CD14-positive monocyte (primary cell): ENCODE data around the gene FLNA. TPM values are rescaled to one million over a fixed set of nuclear protein-coding genes. Genes with fewer than 3 reads are reported as not detected.
A peak's percentile ranks its signal among the peaks of the same experiment; 100 is the strongest.

Source experiments
- DNase-seq, 3 donors: peaks; one replicate each; pipeline ENCODE4 v3.0.0-alpha.2; 2011 to 2022
- H2AFZ ChIP-seq: 2 replicates; pipeline ENCODE4 v1.6.0; 2012; ENCODE audit warnings: mild to moderate bottlenecking, low read depth, low read length, inconsistent platforms; ENCODE audit not compliant: insufficient read depth, poor library complexity, severe bottlenecking
- H3K27ac ChIP-seq, 2 donors: 1 replicate in 1 of 2; 2 replicates in 1 of 2; pipeline ENCODE4 v1.5.1; 2012 to 2013; ENCODE audit warnings: low read length in 2 of 2, control low read depth in 1 of 2, inconsistent platforms in 1 of 2, low read depth in 1 of 2, mild to moderate bottlenecking in 1 of 2
- H3K27me3 ChIP-seq, 2 donors: one replicate each; pipeline versions ENCODE4 v1.6.0 to v1.6.1; 2011 to 2013; ENCODE audit warnings: low read length in 2 of 2; ENCODE audit not compliant: control insufficient read depth in 2 of 2, insufficient read depth in 2 of 2
- H3K36me3 ChIP-seq, 2 donors: replicated peaks in 1 of 2; 1 replicate in 1 of 2; 2 replicates in 1 of 2; pipeline versions ENCODE4 v1.5.1 to v1.6.1; 2012 to 2013; ENCODE audit warnings: low read length in 2 of 2, control low read depth in 1 of 2, inconsistent platforms in 1 of 2, mild to moderate bottlenecking in 1 of 2; ENCODE audit not compliant: insufficient read depth in 2 of 2, control insufficient read depth in 1 of 2
- H3K4me1 ChIP-seq, 2 donors: 1 replicate in 1 of 2; 2 replicates in 1 of 2; pipeline versions ENCODE4 v1.5.1 to v1.6.1; 2012 to 2013; ENCODE audit warnings: low read length in 2 of 2, control low read depth in 1 of 2, inconsistent platforms in 1 of 2, mild to moderate bottlenecking in 1 of 2, moderate library complexity in 1 of 2; ENCODE audit not compliant: insufficient read depth in 2 of 2, control insufficient read depth in 1 of 2
- H3K4me2 ChIP-seq: replicated peaks from 2 replicates; pipeline ENCODE3; 2012; ENCODE audit warnings: low read length, moderate library complexity, mild to moderate bottlenecking; ENCODE audit not compliant: poor library complexity, severe bottlenecking; ENCODE audit errors: extremely low read depth
- H3K4me3 ChIP-seq, 3 experiments: fragments of 200-600 bp in 1 of 3; sonication (generic) in 1 of 3; replicated peaks in 1 of 3; 1 replicate in 2 of 3; 2 replicates in 1 of 3; pipeline ENCODE4 v1.5.1; 2011 to 2013; ENCODE audit warnings: low read length in 3 of 3, mild to moderate bottlenecking in 3 of 3, control low read depth in 2 of 3, low read depth in 2 of 3, inconsistent platforms in 1 of 3, moderate library complexity in 1 of 3
- H3K79me2 ChIP-seq: 2 replicates; pipeline ENCODE4 v1.6.0; 2012; ENCODE audit warnings: mild to moderate bottlenecking, control low read depth, inconsistent platforms, low read length, moderate library complexity; ENCODE audit not compliant: insufficient read depth
- H3K9ac ChIP-seq: 2 replicates; pipeline ENCODE4 v1.6.0; 2017; ENCODE audit warnings: low read length, mild to moderate bottlenecking; ENCODE audit not compliant: insufficient read depth, poor library complexity, severe bottlenecking
- H3K9me3 ChIP-seq, 2 donors: replicated peaks in 1 of 2; 1 replicate in 1 of 2; 2 replicates in 1 of 2; pipeline versions ENCODE4 v1.5.1 to v1.6.1; 2012 to 2013; ENCODE audit warnings: low read length in 2 of 2, control low read depth in 1 of 2; ENCODE audit not compliant: control insufficient read depth in 1 of 2, insufficient read depth in 1 of 2
- H4K20me1 ChIP-seq: 2 replicates; pipeline ENCODE4 v1.6.0; 2012; ENCODE audit warnings: mild to moderate bottlenecking, low read length, control low read depth, moderate library complexity; ENCODE audit not compliant: insufficient read depth
- H3K27ac Mint-ChIP-seq, 7 donors: one replicate each; pipeline ENCODE4 v1.8.0; 2020; ENCODE audit warnings: mild to moderate bottlenecking in 7 of 7, mixed read lengths in 7 of 7, moderate library complexity in 6 of 7, inconsistent platforms in 2 of 7
- H3K27me3 Mint-ChIP-seq, 3 donors: one replicate each; pipeline ENCODE4 v1.8.0; 2021 to 2022; ENCODE audit warnings: low read depth in 3 of 3, mild to moderate bottlenecking in 3 of 3, mixed read lengths in 3 of 3, moderate library complexity in 3 of 3, inconsistent platforms in 1 of 3
- H3K36me3 Mint-ChIP-seq, 2 donors: one replicate each; pipeline ENCODE4 v1.8.0; 2020; ENCODE audit warnings: mixed read lengths in 2 of 2, inconsistent platforms in 1 of 2, mild to moderate bottlenecking in 1 of 2
- H3K4me1 Mint-ChIP-seq: one replicate; pipeline ENCODE4 v1.8.0; 2020; ENCODE audit warnings: mild to moderate bottlenecking, mixed read lengths
- H3K4me3 Mint-ChIP-seq, 2 donors: one replicate each; pipeline ENCODE4 v1.8.0; 2020; ENCODE audit warnings: mild to moderate bottlenecking in 2 of 2, mixed read lengths in 2 of 2, moderate library complexity in 1 of 2
- H3K9me3 Mint-ChIP-seq, 7 donors: one replicate each; pipeline ENCODE4 v1.8.0; 2020 to 2022; ENCODE audit warnings: mixed read lengths in 7 of 7, mild to moderate bottlenecking in 6 of 7, moderate library complexity in 6 of 7, inconsistent platforms in 2 of 7
- WGBS: methylation state at CpG from one replicate; pipeline ENCODE4 v1.1.5; 2013; ENCODE audit warnings: missing lambda C conversion rate; ENCODE audit not compliant: insufficient coverage; 5-methylcytosine and 5-hydroxymethylcytosine counted together
- intact Hi-C, 2 donors: fragments of 100-400 bp; cut with micrococcal nuclease; formaldehyde crosslinking; loops; one replicate each; pipeline versions ENCODE4 v1.15.0 to v1.15.1; 2023
- polyA plus RNA-seq, 3 donors: library from polyadenylated mRNA; depleted of rRNA in 1 of 3; unstranded in 2 of 3; stranded (reverse) in 1 of 3; fragments of 300-500 nt in 2 of 3; fragments of >200 nt in 1 of 3; fragmentation: Illumina TruSeq in 2 of 3; gene quantifications; 1 replicate in 2 of 3; 2 replicates in 1 of 3; pipeline ENCODE4 v1.2.3, GENCODE V29; 2012 to 2021
- TF ChIP-seq, protein P1 (sequence below): fragments of 200-600 bp; IDR thresholded peaks from one replicate; pipeline ENCODE4 v1.8.0; 2022; ENCODE audit warnings: antibody characterized with exemption, mild to moderate bottlenecking

The FLNA gene
- polyA plus RNA-seq, 3 donors: 111 to 874 (median 219) TPM

DNA sequence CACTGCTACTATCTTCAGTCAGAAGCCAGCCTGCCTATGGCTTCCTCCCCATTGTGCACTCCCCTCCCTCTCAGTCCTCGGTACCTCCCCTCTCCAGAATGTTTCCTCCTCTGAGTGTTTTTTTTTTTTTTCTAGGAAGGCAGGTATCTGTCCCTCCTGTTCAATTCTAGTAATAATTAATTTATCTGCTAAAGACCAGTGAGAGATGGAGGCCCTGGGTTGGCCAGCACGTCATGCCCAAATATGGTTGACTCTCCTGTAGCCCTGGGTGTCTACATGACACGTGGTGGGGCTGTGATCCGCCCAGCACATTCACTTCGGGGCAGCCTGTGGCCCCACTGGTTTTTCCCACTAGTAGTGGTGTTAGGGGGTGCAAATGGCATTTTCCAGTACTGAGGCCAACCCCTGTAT is 1.8 kb downstream of the FLNA start:
- H3K27ac Mint-ChIP-seq: peak overlapping the region; percentile 37 to 88 (median 57)
- TF ChIP-seq, protein P1, sequence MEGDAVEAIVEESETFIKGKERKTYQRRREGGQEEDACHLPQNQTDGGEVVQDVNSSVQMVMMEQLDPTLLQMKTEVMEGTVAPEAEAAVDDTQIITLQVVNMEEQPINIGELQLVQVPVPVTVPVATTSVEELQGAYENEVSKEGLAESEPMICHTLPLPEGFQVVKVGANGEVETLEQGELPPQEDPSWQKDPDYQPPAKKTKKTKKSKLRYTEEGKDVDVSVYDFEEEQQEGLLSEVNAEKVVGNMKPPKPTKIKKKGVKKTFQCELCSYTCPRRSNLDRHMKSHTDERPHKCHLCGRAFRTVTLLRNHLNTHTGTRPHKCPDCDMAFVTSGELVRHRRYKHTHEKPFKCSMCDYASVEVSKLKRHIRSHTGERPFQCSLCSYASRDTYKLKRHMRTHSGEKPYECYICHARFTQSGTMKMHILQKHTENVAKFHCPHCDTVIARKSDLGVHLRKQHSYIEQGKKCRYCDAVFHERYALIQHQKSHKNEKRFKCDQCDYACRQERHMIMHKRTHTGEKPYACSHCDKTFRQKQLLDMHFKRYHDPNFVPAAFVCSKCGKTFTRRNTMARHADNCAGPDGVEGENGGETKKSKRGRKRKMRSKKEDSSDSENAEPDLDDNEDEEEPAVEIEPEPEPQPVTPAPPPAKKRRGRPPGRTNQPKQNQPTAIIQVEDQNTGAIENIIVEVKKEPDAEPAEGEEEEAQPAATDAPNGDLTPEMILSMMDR: no peak

GRCh38 chrX:154371789-154372300 is 2.6 kb downstream of the FLNA start:
- Mint-ChIP-seq H3K27me3 (peaks cover 3 to 18% (median 8%) of the 10 kb centered on the region in 3 donors), H3K4me1 (peaks cover 21% of the 10 kb centered on the region), H3K4me3 (peak overlapping the region; percentile 69 to 76), H3K36me3 (peaks cover 6 to 19% of the 10 kb centered on the region in 2 donors), H3K27ac (peak overlapping the region in 5 of 7 donors; percentile 54 to 88 (median 65)), H3K9me3 (peaks cover 0 to 29% (median 6%) of the 10 kb centered on the region in 7 donors)
- Histone ChIP-seq H3K27me3 (no peaks in the 10 kb centered on the region), H2AFZ (no peak overlapping the region), H3K4me3 (peak overlapping the region; percentile 53 to 88 (median 63)), H3K4me2 (peak overlapping the region; percentile 80), H3K36me3 (peaks cover 12 to 13% of the 10 kb centered on the region in 2 donors), H3K9me3 (no peaks in the 10 kb centered on the region), H3K27ac (peak overlapping the region; percentile 67 to 78), H3K4me1 (peaks cover 45 to 56% of the 10 kb centered on the region in 2 donors), H3K9ac (peak overlapping the region; percentile 74), H4K20me1 (peaks cover 33% of the 10 kb centered on the region), H3K79me2 (peaks cover 54% of the 10 kb centered on the region)
- 1% methylated on average over 16 of the region's 43 CpGs for WGBS
- DNase-seq: no peak
- intact Hi-C loops: loop anchor here (2.0 to 5.0 kb wide), 2 partner anchors 160 to 163 kb away; no protein-coding TSS in a partner anchor
- TF ChIP-seq, protein P1: no peak

More for the DNA sequence above, 1.8 kb downstream of the FLNA start:
- H3K4me1 ChIP-seq: peaks cover 45 to 54% of the 10 kb centered on the region in 2 donors
- peaks cover 26% of the 10 kb centered on the region for H3K4me1 Mint-ChIP-seq
- peak overlapping the region; percentile 69 to 76 for H3K4me3 Mint-ChIP-seq
- no peak overlapping the region for H2AFZ ChIP-seq
- H3K9me3 Mint-ChIP-seq: peaks cover 0 to 29% (median 6%) of the 10 kb centered on the region in 7 donors
- H3K27me3 Mint-ChIP-seq: peaks cover 3 to 16% (median 8%) of the 10 kb centered on the region in 3 donors
- intact Hi-C loops: loop anchor here (2.0 to 5.0 kb wide), 2 partner anchors 160 to 162 kb away; no protein-coding TSS in a partner anchor
- no peak for DNase-seq
- H3K27ac ChIP-seq: peak overlapping the region in 1 of 2 donors; percentile 78
- peaks cover 3 to 12% of the 10 kb centered on the region in 2 donors for H3K36me3 Mint-ChIP-seq
- H3K9ac ChIP-seq: peak overlapping the region; percentile 74
- no peaks in the 10 kb centered on the region for H3K9me3 ChIP-seq
- peaks cover 46% of the 10 kb centered on the region for H3K79me2 ChIP-seq
- no peaks in the 10 kb centered on the region for H3K27me3 ChIP-seq
- no CpG with 5 or more reads among the region's 5 CpGs for WGBS
- peaks cover 4 to 5% of the 10 kb centered on the region in 2 donors for H3K36me3 ChIP-seq
- peak overlapping the region in 1 of 3 experiments; percentile 88 for H3K4me3 ChIP-seq
- H3K4me2 ChIP-seq: peak overlapping the region; percentile 80
- peaks cover 25% of the 10 kb centered on the region for H4K20me1 ChIP-seq
